ENCODE measurements around the gene HOXD10. TPM values are rescaled to one million over a fixed set of nuclear protein-coding genes. Genes with fewer than 3 reads are reported as not detected.

The HOXD10 gene
- total and polyA plus RNA-seq, 9 of the 15 experiments (the other 6 are each of a cell fraction or from before 2014, with no cell fraction given) = not detected

DNA sequence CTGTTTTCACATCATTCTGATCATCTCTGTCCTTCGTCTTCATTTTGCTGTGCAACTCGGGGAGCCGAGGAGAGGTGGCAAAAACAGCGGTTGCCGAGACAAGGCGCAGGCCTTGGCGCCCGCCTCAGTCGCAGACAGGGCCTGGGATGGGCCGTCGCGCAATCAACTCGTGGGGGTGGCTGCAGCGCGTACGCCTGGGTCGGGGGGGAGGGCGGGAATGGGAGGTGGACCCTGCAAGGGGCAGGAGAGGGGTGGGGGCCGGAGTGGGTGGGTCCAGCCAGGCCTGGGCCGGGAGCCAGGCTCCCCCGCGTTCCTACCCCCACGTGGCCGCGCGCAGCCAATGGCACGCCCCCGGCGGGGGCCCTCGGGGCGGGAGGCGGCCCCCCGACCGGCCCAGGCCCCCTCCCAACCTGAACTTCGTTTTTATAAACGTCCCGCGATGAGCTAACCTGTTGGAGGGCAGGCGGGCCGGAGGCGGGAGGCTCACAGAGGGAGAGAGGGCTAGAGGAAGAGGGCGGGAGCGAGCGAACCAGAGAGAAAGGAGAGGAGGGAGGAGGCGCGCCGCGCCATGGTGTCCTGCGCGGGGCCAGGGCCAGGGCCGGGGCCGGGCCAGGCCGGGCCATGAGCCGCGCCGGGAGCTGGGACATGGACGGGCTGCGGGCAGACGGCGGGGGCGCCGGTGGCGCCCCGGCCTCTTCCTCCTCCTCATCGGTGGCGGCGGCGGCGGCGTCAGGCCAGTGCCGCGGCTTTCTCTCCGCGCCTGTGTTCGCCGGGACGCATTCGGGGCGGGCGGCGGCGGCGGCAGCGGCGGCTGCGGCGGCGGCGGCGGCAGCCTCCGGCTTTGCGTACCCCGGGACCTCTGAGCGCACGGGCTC is 24.1 kb upstream of the HOXD10 start, which contains the start of gene HOXD13:
TSS of gene HOXD13 (plus strand) at position 452 of the 875 bp plus-strand sequence. CDS start at position 622, 170 bp downstream.
- peaks cover 65 to 75% of the 10 kb centered on the region in 2 experiments for H3K27me3 ChIP-seq (ENCODE audit: control insufficient read depth in 2 of 2, insufficient read depth in 2 of 2, low read length in 2 of 2)
- H2AFZ ChIP-seq (ENCODE audit: low read depth, low read length) = no peak within 1 kb of the TSS
- peaks cover 8 to 23% of the 10 kb centered on the region in 2 experiments for H3K4me1 ChIP-seq (replicated peaks in 1 of 2; ENCODE audit: control insufficient read depth in 2 of 2, insufficient read depth in 2 of 2, low read length in 2 of 2)
- no peak within 1 kb of the TSS for H3K9ac ChIP-seq (ENCODE audit: insufficient read depth in 1 of 2, low read depth in 2 of 2, low read length in 2 of 2)
- H3K9me3 ChIP-seq (replicated peaks; ENCODE audit: control insufficient read depth, insufficient read depth, low read depth, low read length) = no peaks in the 10 kb centered on the region
- WGBS (ENCODE audit: insufficient coverage, low coverage, missing lambda C conversion rate) = 38% methylated on average over 31 of the region's 95 CpGs
- H3K4me3 ChIP-seq = no peak within 1 kb of the TSS
- H4K20me1 ChIP-seq (replicated peaks; ENCODE audit: control insufficient read depth, insufficient read depth, low read length) = peaks cover 5% of the 10 kb centered on the region; the same call in 1 of the 2 replicates
- intact Hi-C loops (cut with micrococcal nuclease) = no loop called here
- peak in 2 of 4 experiments; percentile 33 to 36 for DNase-seq (ENCODE audit: extremely low read depth in 1 of 4, low spot score in 3 of 4)
- no peak for FAIRE-seq
- no TSS peak for BruUV-seq (replicated peaks)
- ATAC-seq = no peak
- in situ Hi-C loops (cut with MboI) = loop anchor here (25.0 kb wide), 1 partner anchor 1055 kb away; no protein-coding TSS in a partner anchor
- no peak within 1 kb of the TSS for H3K4me2 ChIP-seq (ENCODE audit: insufficient read depth, low read length)
- POLR2A ChIA-PET = no interaction called here
- no peaks in the 10 kb centered on the region for H3K36me3 ChIP-seq (ENCODE audit: control insufficient read depth, insufficient read depth, low read length)
- H3K79me2 ChIP-seq (ENCODE audit: control insufficient read depth, insufficient read depth, low read length) = no peaks in the 10 kb centered on the region
- CTCF ChIA-PET (ENCODE audit: low intra/inter-chr PET ratio) = interaction anchor here (0.6 kb wide), 1 partner anchor 408 kb away, joined by 3 read pairs; no protein-coding TSS in a partner anchor
- no peak within 1 kb of the TSS for H3K27ac ChIP-seq (ENCODE audit: extremely low read depth, low read depth, low read length)
- H3K9me1 ChIP-seq (ENCODE audit: control insufficient read depth, insufficient read depth, low read length) = no peaks in the 10 kb centered on the region
- TF ChIP-seq STAT5B (CRISPR knock-in tag; IDR thresholded peaks at IDR 0.05) (no peak), BRD4 (IDR thresholded peaks at IDR 0.05) (no peak), HMGN3 (IDR thresholded peaks at IDR 0.05; ENCODE audit: borderline replicate concordance, extremely low read depth, insufficient read length, low read depth, low read length) (no peak), ZC3H8 (IDR thresholded peaks at IDR 0.05) (no peak), NELFE (IDR thresholded peaks at IDR 0.05; ENCODE audit: insufficient read depth, insufficient read length) (no peak), NFE2L1 (tag; IDR thresholded peaks at IDR 0.05; ENCODE audit: borderline replicate concordance, low read depth) (no peak), DACH1 (IDR thresholded peaks at IDR 0.05; ENCODE audit: partially characterized antibody) (no peak), TCF7L2 (IDR thresholded peaks at IDR 0.05; ENCODE audit: low read depth, low read length) (no peak), PTBP1 (IDR thresholded peaks at IDR 0.05; ENCODE audit: low read depth, low read length) (no peak), ZNF551 (CRISPR knock-in tag; IDR thresholded peaks at IDR 0.05) (no peak)
- TF ChIP-seq, protein P1, sequence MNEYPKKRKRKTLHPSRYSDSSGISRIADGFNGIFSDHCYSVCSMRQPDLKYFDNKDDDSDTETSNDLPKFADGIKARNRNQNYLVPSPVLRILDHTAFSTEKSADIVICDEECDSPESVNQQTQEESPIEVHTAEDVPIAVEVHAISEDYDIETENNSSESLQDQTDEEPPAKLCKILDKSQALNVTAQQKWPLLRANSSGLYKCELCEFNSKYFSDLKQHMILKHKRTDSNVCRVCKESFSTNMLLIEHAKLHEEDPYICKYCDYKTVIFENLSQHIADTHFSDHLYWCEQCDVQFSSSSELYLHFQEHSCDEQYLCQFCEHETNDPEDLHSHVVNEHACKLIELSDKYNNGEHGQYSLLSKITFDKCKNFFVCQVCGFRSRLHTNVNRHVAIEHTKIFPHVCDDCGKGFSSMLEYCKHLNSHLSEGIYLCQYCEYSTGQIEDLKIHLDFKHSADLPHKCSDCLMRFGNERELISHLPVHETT (CRISPR knock-in tag; conservative IDR thresholded peaks at IDR 0.05 in 1 of 2, IDR thresholded peaks at IDR 0.05 in 1 of 2) = no peak
- TF ChIP-seq, protein P2, sequence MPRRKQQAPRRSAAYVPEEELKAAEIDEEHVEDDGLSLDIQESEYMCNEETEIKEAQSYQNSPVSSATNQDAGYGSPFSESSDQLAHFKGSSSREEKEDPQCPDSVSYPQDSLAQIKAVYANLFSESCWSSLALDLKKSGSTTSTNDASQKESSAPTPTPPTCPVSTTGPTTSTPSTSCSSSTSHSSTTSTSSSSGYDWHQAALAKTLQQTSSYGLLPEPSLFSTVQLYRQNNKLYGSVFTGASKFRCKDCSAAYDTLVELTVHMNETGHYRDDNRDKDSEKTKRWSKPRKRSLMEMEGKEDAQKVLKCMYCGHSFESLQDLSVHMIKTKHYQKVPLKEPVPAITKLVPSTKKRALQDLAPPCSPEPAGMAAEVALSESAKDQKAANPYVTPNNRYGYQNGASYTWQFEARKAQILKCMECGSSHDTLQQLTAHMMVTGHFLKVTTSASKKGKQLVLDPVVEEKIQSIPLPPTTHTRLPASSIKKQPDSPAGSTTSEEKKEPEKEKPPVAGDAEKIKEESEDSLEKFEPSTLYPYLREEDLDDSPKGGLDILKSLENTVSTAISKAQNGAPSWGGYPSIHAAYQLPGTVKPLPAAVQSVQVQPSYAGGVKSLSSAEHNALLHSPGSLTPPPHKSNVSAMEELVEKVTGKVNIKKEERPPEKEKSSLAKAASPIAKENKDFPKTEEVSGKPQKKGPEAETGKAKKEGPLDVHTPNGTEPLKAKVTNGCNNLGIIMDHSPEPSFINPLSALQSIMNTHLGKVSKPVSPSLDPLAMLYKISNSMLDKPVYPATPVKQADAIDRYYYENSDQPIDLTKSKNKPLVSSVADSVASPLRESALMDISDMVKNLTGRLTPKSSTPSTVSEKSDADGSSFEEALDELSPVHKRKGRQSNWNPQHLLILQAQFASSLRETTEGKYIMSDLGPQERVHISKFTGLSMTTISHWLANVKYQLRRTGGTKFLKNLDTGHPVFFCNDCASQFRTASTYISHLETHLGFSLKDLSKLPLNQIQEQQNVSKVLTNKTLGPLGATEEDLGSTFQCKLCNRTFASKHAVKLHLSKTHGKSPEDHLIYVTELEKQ (CRISPR knock-in tag; IDR thresholded peaks at IDR 0.05) = no peak
- TF ChIP-seq, protein P3, sequence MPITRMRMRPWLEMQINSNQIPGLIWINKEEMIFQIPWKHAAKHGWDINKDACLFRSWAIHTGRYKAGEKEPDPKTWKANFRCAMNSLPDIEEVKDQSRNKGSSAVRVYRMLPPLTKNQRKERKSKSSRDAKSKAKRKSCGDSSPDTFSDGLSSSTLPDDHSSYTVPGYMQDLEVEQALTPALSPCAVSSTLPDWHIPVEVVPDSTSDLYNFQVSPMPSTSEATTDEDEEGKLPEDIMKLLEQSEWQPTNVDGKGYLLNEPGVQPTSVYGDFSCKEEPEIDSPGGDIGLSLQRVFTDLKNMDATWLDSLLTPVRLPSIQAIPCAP (CRISPR knock-in tag; IDR thresholded peaks at IDR 0.05; ENCODE audit: borderline replicate concordance) = no peak
- TF ChIP-seq, protein P4, sequence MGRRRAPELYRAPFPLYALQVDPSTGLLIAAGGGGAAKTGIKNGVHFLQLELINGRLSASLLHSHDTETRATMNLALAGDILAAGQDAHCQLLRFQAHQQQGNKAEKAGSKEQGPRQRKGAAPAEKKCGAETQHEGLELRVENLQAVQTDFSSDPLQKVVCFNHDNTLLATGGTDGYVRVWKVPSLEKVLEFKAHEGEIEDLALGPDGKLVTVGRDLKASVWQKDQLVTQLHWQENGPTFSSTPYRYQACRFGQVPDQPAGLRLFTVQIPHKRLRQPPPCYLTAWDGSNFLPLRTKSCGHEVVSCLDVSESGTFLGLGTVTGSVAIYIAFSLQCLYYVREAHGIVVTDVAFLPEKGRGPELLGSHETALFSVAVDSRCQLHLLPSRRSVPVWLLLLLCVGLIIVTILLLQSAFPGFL (CRISPR knock-in tag; IDR thresholded peaks at IDR 0.05) = no peak
